Stimulated activated naive B cell treated with anti-CD40 and anti-IgM and Interleukin-4, amounts not matched to agents 10 μg/mL and 1 μg/mL and 100 μg/mL, for 72 hours (primary cell): Measurements from ENCODE around the gene RCOR3.
"Not testable (repeated sequence)": the region's sequence is repeated elsewhere in the genome, so short reads cannot be mapped to it uniquely, and the experiment has no call there.

ENCODE experiments used
- ATAC-seq, 2 donors: fragments of 150-1000 bp; cut with Tn5 transposase; replicated peaks; 2 replicates each; pipeline ENCODE4 v1.10.0; 2021; ENCODE audit warnings: moderate library complexity in 1 of 2
- DNase-seq: peaks from one replicate; pipeline ENCODE4 v3.0.0; 2021
- H3K27ac Mint-ChIP-seq: one replicate; pipeline ENCODE4 v1.8.0; 2022; ENCODE audit warnings: mild to moderate bottlenecking, mixed read lengths
- H3K27me3 Mint-ChIP-seq, 2 donors: one replicate each; pipeline ENCODE4 v1.8.0; 2022; ENCODE audit warnings: mixed read lengths in 2 of 2
- H3K36me3 Mint-ChIP-seq, 2 donors: one replicate each; pipeline ENCODE4 v1.8.0; 2022; ENCODE audit warnings: mixed read lengths in 2 of 2, mild to moderate bottlenecking in 1 of 2
- H3K4me1 Mint-ChIP-seq, 2 donors: one replicate each; pipeline ENCODE4 v1.8.0; 2022; ENCODE audit warnings: mixed read lengths in 2 of 2, mild to moderate bottlenecking in 1 of 2
- H3K4me3 Mint-ChIP-seq, 2 donors: one replicate each; pipeline ENCODE4 v1.8.0; 2022; ENCODE audit warnings: mild to moderate bottlenecking in 2 of 2, mixed read lengths in 2 of 2, moderate library complexity in 1 of 2
- H3K9me3 Mint-ChIP-seq, 2 donors: one replicate each; pipeline ENCODE4 v1.8.0; 2022; ENCODE audit warnings: mixed read lengths in 2 of 2, mild to moderate bottlenecking in 1 of 2

RCOR3 gene

DNA sequence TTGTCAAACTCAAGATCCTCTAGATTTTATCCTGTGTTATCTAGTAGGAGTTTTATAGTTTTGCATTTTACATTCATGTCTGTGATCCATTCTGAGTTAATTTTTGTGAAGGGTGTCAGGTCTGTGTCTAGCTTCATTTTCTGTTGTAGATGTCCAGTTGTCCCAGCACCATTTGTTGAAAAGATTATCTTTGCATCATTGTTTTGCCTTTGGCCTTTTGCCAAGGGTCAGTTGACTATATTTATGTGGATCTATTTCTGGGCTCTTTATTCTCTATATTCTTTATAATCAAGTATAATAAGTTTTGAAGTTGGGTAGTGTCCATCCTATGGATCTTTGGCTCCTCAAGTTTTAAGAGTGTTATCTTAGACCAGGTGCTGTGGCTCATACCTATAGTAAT is 89.4 kb downstream of the RCOR3 start:
- H3K4me3 Mint-ChIP-seq: no peak overlapping the region
- ATAC-seq (no peak), DNase-seq (no peak)
- peaks cover 55 to 81% of the 10 kb centered on the region in 2 donors for H3K4me1 Mint-ChIP-seq
- H3K36me3 Mint-ChIP-seq: peaks cover 30 to 44% of the 10 kb centered on the region in 2 donors
- H3K27me3 Mint-ChIP-seq: no peaks in the 10 kb centered on the region
- H3K27ac Mint-ChIP-seq: no peak overlapping the region
- peaks cover 3 to 8% of the 10 kb centered on the region in 2 donors for H3K9me3 Mint-ChIP-seq

GRCh38 chr1:211349741-211350140 is 90.6 kb downstream of the RCOR3 start:
- Mint-ChIP-seq H3K4me1 (peaks cover 54 to 79% of the 10 kb centered on the region in 2 donors), H3K27me3 (no peaks in the 10 kb centered on the region), H3K27ac (no peak overlapping the region), H3K9me3 (peaks cover 3 to 8% of the 10 kb centered on the region in 2 donors), H3K36me3 (peaks cover 28 to 47% of the 10 kb centered on the region in 2 donors), H3K4me3 (no peak overlapping the region)
- no peak for DNase-seq
- no peak for ATAC-seq

- H3K4me1 Mint-ChIP-seq: peaks cover 52 to 74% of the 10 kb centered on the region in 2 donors
- H3K4me3 Mint-ChIP-seq, H3K27me3 Mint-ChIP-seq, DNase-seq, ATAC-seq, H3K9me3 Mint-ChIP-seq: not testable (repeated sequence)
- peak overlapping the region; percentile 85 for H3K27ac Mint-ChIP-seq
- H3K36me3 Mint-ChIP-seq: peaks cover 33 to 51% of the 10 kb centered on the region in 2 donors
These were observed 92.9 kb downstream of the RCOR3 start for GRCh38 chr1:211352055-211352454.

- Mint-ChIP-seq H3K36me3 (peaks cover 33 to 52% of the 10 kb centered on the region in 2 donors), H3K27me3 (no peaks in the 10 kb centered on the region), H3K4me3 (no peak overlapping the region), H3K27ac (no peak overlapping the region), H3K4me1 (peaks cover 49 to 71% of the 10 kb centered on the region in 2 donors), H3K9me3 (peaks cover 3 to 8% of the 10 kb centered on the region in 2 donors)
- no peak for DNase-seq
- no peak for ATAC-seq
These were observed 93.3 kb downstream of the RCOR3 start for GRCh38 chr1:211352465-211352864.

DNA sequence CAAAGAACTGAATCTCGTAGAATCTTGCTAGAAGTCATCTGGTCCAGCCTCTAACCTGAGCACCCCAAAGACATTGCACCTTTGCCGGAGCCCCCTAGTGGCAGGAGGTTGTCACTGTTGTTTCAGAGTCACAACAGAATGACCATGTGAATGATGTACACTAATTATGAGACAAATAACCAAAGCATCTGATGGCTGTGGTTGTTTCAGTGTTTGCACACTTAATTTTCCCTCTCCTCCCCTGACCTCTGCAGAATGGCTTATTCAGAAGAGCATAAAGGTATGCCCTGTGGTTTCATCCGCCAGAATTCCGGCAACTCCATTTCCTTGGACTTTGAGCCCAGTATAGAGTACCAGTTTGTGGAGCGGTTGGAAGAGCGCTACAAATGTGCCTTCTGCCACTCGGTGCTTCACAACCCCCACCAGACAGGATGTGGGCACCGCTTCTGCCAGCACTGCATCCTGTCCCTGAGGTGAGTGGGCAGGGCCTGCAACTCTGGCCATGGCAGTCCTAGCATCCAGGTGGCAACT is 93.9 kb downstream of the RCOR3 start:
- peak; percentile 44 for DNase-seq
- H3K27ac Mint-ChIP-seq: peak overlapping the region; percentile 77
- peaks cover 3 to 8% of the 10 kb centered on the region in 2 donors for H3K9me3 Mint-ChIP-seq
- H3K27me3 Mint-ChIP-seq: no peaks in the 10 kb centered on the region
- peak; percentile 89 to 90 for ATAC-seq
- peak overlapping the region; percentile 55 to 64 for H3K4me3 Mint-ChIP-seq
- peaks cover 33 to 53% of the 10 kb centered on the region in 2 donors for H3K36me3 Mint-ChIP-seq
- peaks cover 45 to 66% of the 10 kb centered on the region in 2 donors for H3K4me1 Mint-ChIP-seq

- no peak for ATAC-seq
- peaks cover 33 to 53% of the 10 kb centered on the region in 2 donors for H3K36me3 Mint-ChIP-seq
- H3K27me3 Mint-ChIP-seq: no peaks in the 10 kb centered on the region
- peak overlapping the region; percentile 69 for H3K27ac Mint-ChIP-seq
- peaks cover 43 to 66% of the 10 kb centered on the region in 2 donors for H3K4me1 Mint-ChIP-seq
- no peak for DNase-seq
- no peak overlapping the region for H3K4me3 Mint-ChIP-seq
- H3K9me3 Mint-ChIP-seq: peaks cover 3 to 8% of the 10 kb centered on the region in 2 donors
These were observed 94.5 kb downstream of the RCOR3 start for GRCh38 chr1:211353562-211354212.

DNA sequence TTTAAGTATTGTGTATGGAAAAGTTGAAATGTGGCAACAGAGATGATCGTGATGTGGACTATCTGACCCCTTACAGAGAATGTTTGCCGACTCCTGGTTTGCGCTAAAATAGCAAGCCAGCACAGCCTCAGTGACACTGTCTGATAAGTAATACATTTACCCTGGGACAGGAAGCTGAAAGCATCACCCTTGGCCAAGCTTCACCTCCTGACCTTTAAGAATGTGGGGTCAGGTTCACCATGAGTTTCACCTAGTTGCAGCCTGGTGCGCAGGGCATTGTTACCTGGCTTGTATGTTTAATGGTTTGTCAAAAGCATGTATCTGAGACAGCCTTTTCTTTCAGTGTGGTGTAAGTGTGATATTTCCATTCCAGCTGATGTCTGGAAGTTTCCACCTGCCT is 96.7 kb downstream of the RCOR3 start:
- H3K27ac Mint-ChIP-seq: no peak overlapping the region
- DNase-seq (no peak), ATAC-seq (no peak)
- peaks cover 3 to 8% of the 10 kb centered on the region in 2 donors for H3K9me3 Mint-ChIP-seq
- H3K27me3 Mint-ChIP-seq: no peaks in the 10 kb centered on the region
- H3K4me1 Mint-ChIP-seq: peaks cover 36 to 60% of the 10 kb centered on the region in 2 donors
- H3K36me3 Mint-ChIP-seq: peaks cover 38 to 54% of the 10 kb centered on the region in 2 donors
- no peak overlapping the region for H3K4me3 Mint-ChIP-seq

GRCh38 chr1:211356723-211357407 is 97.7 kb downstream of the RCOR3 start:
- H3K9me3 Mint-ChIP-seq: peaks cover 2 to 3% of the 10 kb centered on the region in 2 donors
- DNase-seq: no peak
- peaks cover 31 to 54% of the 10 kb centered on the region in 2 donors for H3K36me3 Mint-ChIP-seq
- H3K27me3 Mint-ChIP-seq: no peaks in the 10 kb centered on the region
- no peak overlapping the region for H3K4me3 Mint-ChIP-seq
- ATAC-seq: no peak
- H3K4me1 Mint-ChIP-seq: peaks cover 32 to 50% of the 10 kb centered on the region in 2 donors
- H3K27ac Mint-ChIP-seq: peak overlapping the region; percentile 16

GRCh38 chr1:211358685-211359084 is 99.5 kb downstream of the RCOR3 start:
- DNase-seq (no peak), ATAC-seq (no peak)
- Mint-ChIP-seq H3K36me3 (peaks cover 20 to 44% of the 10 kb centered on the region in 2 donors), H3K27ac (peak overlapping the region; percentile 37), H3K4me3 (no peak overlapping the region), H3K4me1 (peaks cover 20 to 35% of the 10 kb centered on the region in 2 donors), H3K27me3 (no peaks in the 10 kb centered on the region), H3K9me3 (no peaks in the 10 kb centered on the region)

- Mint-ChIP-seq H3K4me1 (peaks cover 15 to 26% of the 10 kb centered on the region in 2 donors), H3K4me3 (no peak overlapping the region), H3K27me3 (no peaks in the 10 kb centered on the region), H3K27ac (peak overlapping the region; percentile 68), H3K9me3 (no peaks in the 10 kb centered on the region), H3K36me3 (peaks cover 19 to 35% of the 10 kb centered on the region in 2 donors)
- ATAC-seq (no peak), DNase-seq (no peak)
These were observed 100.7 kb downstream of the RCOR3 start for GRCh38 chr1:211359876-211360275.

DNA sequence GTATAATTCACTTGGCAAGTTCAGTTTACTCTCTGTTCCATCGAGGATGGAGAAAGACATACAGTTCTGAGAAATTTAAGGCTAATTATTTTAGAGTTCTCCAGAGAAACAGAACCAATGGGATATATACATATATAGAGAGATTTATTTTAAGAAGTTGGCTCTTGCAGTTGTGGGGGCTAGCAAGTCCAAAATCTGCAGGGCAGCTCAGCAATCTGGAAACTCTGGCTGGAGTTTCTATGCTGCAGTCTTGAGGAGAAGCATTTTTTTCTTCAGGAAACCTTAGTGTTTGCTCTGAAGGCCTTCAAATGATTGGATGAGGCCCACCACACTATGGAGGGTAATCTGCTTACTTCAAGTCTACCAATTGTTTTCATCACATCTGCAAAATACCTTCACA is 102.0 kb downstream of the RCOR3 start:
- ATAC-seq (no peak), DNase-seq (no peak)
- Mint-ChIP-seq H3K27ac (no peak overlapping the region), H3K27me3 (no peaks in the 10 kb centered on the region), H3K9me3 (no peaks in the 10 kb centered on the region), H3K4me3 (no peak overlapping the region), H3K4me1 (peaks cover 12 to 19% of the 10 kb centered on the region in 2 donors), H3K36me3 (peaks cover 17 to 36% of the 10 kb centered on the region in 2 donors)
